Stimulated activated CD8-positive, alpha-beta memory T cell treated with anti-CD3 and anti-CD28 coated beads, Interleukin-15, amount 100 ng/mL, for 4 hours (primary cell): ENCODE data around the gene RREB1.
"Not testable (repeated sequence)": the region's sequence is repeated elsewhere in the genome, so short reads cannot be mapped to it uniquely, and the experiment has no call there.

Experiments
- DNase-seq, 2 donors: peaks; one replicate each; pipeline ENCODE4 v3.0.0-alpha.2; 2020; ENCODE audit warnings: low read depth in 2 of 2

RREB1 gene

GRCh38 chr6:7262746-7263518, 155.2 kb downstream of the RREB1 start:
- no peak for DNase-seq

GRCh38 chr6:7263519-7263805, 155.7 kb downstream of the RREB1 start:
- not testable (repeated sequence) for DNase-seq

GRCh38 chr6:7264041-7264440, 156.3 kb downstream of the RREB1 start:
- DNase-seq, result no peak

- DNase-seq, result no peak
Observed at GRCh38 chr6:7264686-7265384, 157.1 kb downstream of the RREB1 start.

GRCh38 chr6:7265385-7265726, 157.6 kb downstream of the RREB1 start:
- DNase-seq, result not testable (repeated sequence)

- DNase-seq, result no peak
Observed at GRCh38 chr6:7267071-7267465, 159.3 kb downstream of the RREB1 start.

- no peak for DNase-seq
Observed at GRCh38 chr6:7267466-7268091, 159.8 kb downstream of the RREB1 start.

- DNase-seq, result no peak
Observed at GRCh38 chr6:7268362-7268761, 160.6 kb downstream of the RREB1 start.

GRCh38 chr6:7268816-7269555, 161.2 kb downstream of the RREB1 start:
- no peak for DNase-seq

- no peak for DNase-seq
Observed at GRCh38 chr6:7269816-7270215, 162.1 kb downstream of the RREB1 start.

GRCh38 chr6:7270320-7271204, 162.8 kb downstream of the RREB1 start:
- no peak for DNase-seq

- no peak for DNase-seq
Observed at GRCh38 chr6:7271205-7271534, 163.4 kb downstream of the RREB1 start.

- no peak for DNase-seq
Observed at GRCh38 chr6:7273709-7274108, 165.9 kb downstream of the RREB1 start.

- DNase-seq, result not testable (repeated sequence)
Observed at GRCh38 chr6:7274525-7274924, 166.8 kb downstream of the RREB1 start.

GRCh38 chr6:7276199-7276524, 168.4 kb downstream of the RREB1 start:
- DNase-seq, result no peak

- DNase-seq, result no peak
Observed at GRCh38 chr6:7282097-7282906, 174.5 kb downstream of the RREB1 start.

- no peak for DNase-seq
Observed at GRCh38 chr6:7283676-7284075, 175.9 kb downstream of the RREB1 start.

- DNase-seq, result no peak
Observed at GRCh38 chr6:7285416-7285815, 177.7 kb downstream of the RREB1 start.

GRCh38 chr6:7290079-7290478, 182.3 kb downstream of the RREB1 start:
- no peak for DNase-seq

GRCh38 chr6:7292596-7293255, 185.0 kb downstream of the RREB1 start:
- no peak for DNase-seq
